A549 (cell line): ENCODE results near the gene CTXN1. TPM values are rescaled to one million over a fixed set of nuclear protein-coding genes. Genes with fewer than 3 reads are reported as not detected.

Source experiments
- ATAC-seq, 2 experiments: fragments of 200-7000 bp in 1 of 2; fragments of >200 bp in 1 of 2; cut with Nextera tagmentation in 1 of 2; cut with Tn5 transposase in 1 of 2; 3 replicates each; pipeline versions ENCODE4 v1.8.0 to v1.9.1; 2018 to 2020; ENCODE audit warnings: mild to moderate bottlenecking in 1 of 2, moderate library complexity in 1 of 2
- CTCF ChIA-PET: fragments of 300-600 bp; sonication (Branson Sonifier 250); formaldehyde crosslinking; extraction: SDS; loops from one replicate; lab custom pipeline; 2021; ENCODE audit warnings: antibody characterized with exemption, inconsistent platforms; lab: Yijun Ruan, JAX
- POLR2A ChIA-PET: fragments of 350-600 bp; formaldehyde crosslinking; extraction: SDS; loops from one replicate; lab custom pipeline; 2021; ENCODE audit warnings: antibody characterized with exemption, inconsistent platforms; lab: Yijun Ruan, JAX
- DNase-seq, 2 experiments: peaks; one replicate each; pipeline versions ENCODE4 v3.0.0 to v3.0.0-alpha.2; 2011 to 2016; ENCODE audit warnings: low read depth in 1 of 2, low spot score in 1 of 2
- FAIRE-seq: peaks from 2 replicates; lab custom pipeline; 2011; peaks lifted over from hg19 to GRCh38; lab: Jason Lieb, UNC
- H3K27ac ChIP-seq, 2 experiments: fragments of >200 bp; sonication (Bioruptor Twin); formaldehyde crosslinking; 3 replicates each; pipeline ENCODE4 v1.5.1; 2016 to 2017
- H3K4me1 ChIP-seq: fragments of >200 bp; sonication (Bioruptor Twin); formaldehyde crosslinking; 3 replicates; pipeline ENCODE4 v1.6.1; 2016
- H3K4me2 ChIP-seq: fragments of >200 bp; sonication (Bioruptor Twin); formaldehyde crosslinking; 3 replicates; pipeline ENCODE4 v1.6.1; 2016
- H3K4me3 ChIP-seq: fragments of >200 bp; sonication (Bioruptor Twin); formaldehyde crosslinking; 3 replicates; pipeline ENCODE4 v1.5.1; 2016
- H3K9me3 ChIP-seq: fragments of >200 bp; sonication (Bioruptor Twin); formaldehyde crosslinking; 3 replicates; pipeline ENCODE4 v1.6.1; 2016
- CBX2 ChIP-seq: fragments of 200-600 bp; sonication (generic); IDR thresholded peaks from 2 replicates; pipeline ENCODE4 v1.6.1; 2016; ENCODE audit warnings: low read depth, mild to moderate bottlenecking, borderline replicate concordance
- CBX8 ChIP-seq: fragments of 200-600 bp; sonication (generic); IDR thresholded peaks from 2 replicates; pipeline ENCODE4 v1.6.1; 2016
- EHF ChIP-seq: fragments of 250-450 bp; sonication (Bioruptor Pico); IDR thresholded peaks from 2 replicates; pipeline ENCODE4 v1.5.0; 2020; ENCODE audit warnings: mild to moderate bottlenecking
- EHMT2 ChIP-seq: fragments of 200-600 bp; sonication (generic); IDR thresholded peaks from 2 replicates; pipeline ENCODE4 v1.6.1; 2016; ENCODE audit warnings: antibody characterized with exemption, low read depth, mild to moderate bottlenecking, moderate library complexity
- ESRRA ChIP-seq: fragments of 150-350 bp; IDR thresholded peaks from 2 replicates; pipeline ENCODE4 v1.6.1; 2014; ENCODE audit warnings: mild to moderate bottlenecking, low read length, borderline replicate concordance
- HOXB5 ChIP-seq: fragments of 250-450 bp; sonication (Bioruptor Pico); IDR thresholded peaks from 2 replicates; pipeline ENCODE4 v1.5.0; 2020; ENCODE audit warnings: mild to moderate bottlenecking, moderate library complexity
- JUN ChIP-seq, 2 experiments: fragments of >200 bp; sonication (Bioruptor Twin); formaldehyde crosslinking; IDR thresholded peaks; 2 replicates in 1 of 2; 3 replicates in 1 of 2; pipeline ENCODE4 v1.6.1; 2016 to 2017
- KDM5A ChIP-seq: fragments of 200-600 bp; sonication (generic); IDR thresholded peaks from 2 replicates; pipeline ENCODE4 v1.6.1; 2016; ENCODE audit warnings: antibody characterized with exemption, mild to moderate bottlenecking
- MAZ ChIP-seq: fragments of 150-350 bp; IDR thresholded peaks from 2 replicates; pipeline ENCODE4 v1.6.1; 2014; ENCODE audit warnings: antibody characterized with exemption, low read depth, low read length, borderline replicate concordance
- MYC ChIP-seq: IDR thresholded peaks from 2 replicates; pipeline ENCODE4 v1.6.1; 2012; ENCODE audit warnings: mild to moderate bottlenecking, inconsistent platforms, low read length, improper control_type of control experiment, borderline replicate concordance
- NPAS2 ChIP-seq: fragments of 250-450 bp; sonication (Bioruptor Pico); IDR thresholded peaks from 2 replicates; pipeline ENCODE4 v1.8.0; 2022; ENCODE audit warnings: mild to moderate bottlenecking, moderate library complexity, borderline replicate concordance
- NR3C1 ChIP-seq: fragments of >200 bp; sonication (Bioruptor Twin); formaldehyde crosslinking; IDR thresholded peaks from 3 replicates; pipeline ENCODE4 v1.6.1; 2017
- PHF8 ChIP-seq: fragments of 200-600 bp; sonication (generic); IDR thresholded peaks from 2 replicates; pipeline ENCODE4 v1.6.1; 2016; ENCODE audit warnings: low read depth, mild to moderate bottlenecking, antibody characterized with exemption, moderate library complexity, borderline replicate concordance
- RAD21 ChIP-seq, 2 experiments: fragments of >200 bp in 1 of 2; sonication (Bioruptor Twin) in 1 of 2; formaldehyde crosslinking in 1 of 2; IDR thresholded peaks in 1 of 2; conservative IDR thresholded peaks in 1 of 2; 2 replicates in 1 of 2; 3 replicates in 1 of 2; pipeline ENCODE4 v1.6.1; 2012 to 2018; ENCODE audit warnings: inconsistent platforms in 1 of 2
- RCOR1 ChIP-seq: fragments of 150-350 bp; IDR thresholded peaks from 2 replicates; pipeline ENCODE4 v1.6.1; 2014; ENCODE audit warnings: antibody characterized with exemption, low read length, low read depth
- RNF2 ChIP-seq: fragments of 200-600 bp; sonication (generic); IDR thresholded peaks from 2 replicates; pipeline ENCODE4 v1.6.1; 2016; ENCODE audit warnings: low read depth, mild to moderate bottlenecking, antibody characterized with exemption, moderate library complexity, borderline replicate concordance
- TFCP2L1 ChIP-seq: fragments of 250-450 bp; sonication (Bioruptor Pico); IDR thresholded peaks from 2 replicates; pipeline ENCODE4 v1.5.0; 2021; ENCODE audit warnings: mild to moderate bottlenecking
- TP53 ChIP-seq: fragments of 250-450 bp; sonication (Bioruptor Pico); IDR thresholded peaks from 2 replicates; pipeline ENCODE4 v1.5.0; 2021; ENCODE audit warnings: mild to moderate bottlenecking, moderate library complexity
- ZFP36 ChIP-seq: fragments of 450-650 bp; IDR thresholded peaks from 2 replicates; pipeline ENCODE4 v1.6.1; 2014; ENCODE audit warnings: borderline replicate concordance; ENCODE audit not compliant: partially characterized antibody
- ZNF302 ChIP-seq: fragments of 250-450 bp; sonication (Bioruptor Pico); IDR thresholded peaks from 2 replicates; pipeline ENCODE4 v1.9.0; 2021; ENCODE audit warnings: inconsistent platforms, mild to moderate bottlenecking, moderate library complexity
- ZSCAN20 ChIP-seq: fragments of 250-450 bp; sonication (Bioruptor Pico); IDR thresholded peaks from 2 replicates; pipeline ENCODE4 v1.8.0; 2022; ENCODE audit warnings: mild to moderate bottlenecking, moderate library complexity
- WGBS: methylation state at CpG from one replicate; pipeline ENCODE4 v1.1.6; 2017; ENCODE audit errors: missing lambda C conversion rate; 5-methylcytosine and 5-hydroxymethylcytosine counted together
- polyA plus RNA-seq, 4 experiments: library from polyadenylated mRNA; depleted of rRNA in 3 of 4; stranded (reverse); fragments of >200 nt; fragmentation: RNase III in 1 of 4; extraction: RNeasy Plus Mini Kit Qiagen cat#74134 plus additional on column Dnase treatment in 1 of 4; gene quantifications; 2 replicates in 3 of 4; 3 replicates in 1 of 4; pipeline ENCODE4 v1.2.3, GENCODE V29; 2011 to 2017
- TF ChIP-seq, protein P1 (sequence below): IDR thresholded peaks from 2 replicates; pipeline ENCODE4 v1.6.1; 2012
- TF ChIP-seq, protein P2 (sequence below): IDR thresholded peaks from 2 replicates; pipeline ENCODE4 v1.6.1; 2012; ENCODE audit warnings: low read depth, borderline replicate concordance
- TF ChIP-seq, protein P3 (sequence below): fragments of 250-450 bp; sonication (Bioruptor Pico); IDR thresholded peaks from 2 replicates; pipeline ENCODE4 v1.5.0; 2020; ENCODE audit warnings: low read depth, mild to moderate bottlenecking, moderate library complexity
- TF ChIP-seq, protein P4 (sequence below): fragments of 450-650 bp; IDR thresholded peaks from 2 replicates; pipeline ENCODE4 v1.6.1; 2014; ENCODE audit warnings: antibody characterized with exemption

CTXN1 gene
- polyA plus RNA-seq, 2 of the 4 experiments (the other 2 are of a cell fraction) = 1.2 to 9.9 TPM

DNA sequence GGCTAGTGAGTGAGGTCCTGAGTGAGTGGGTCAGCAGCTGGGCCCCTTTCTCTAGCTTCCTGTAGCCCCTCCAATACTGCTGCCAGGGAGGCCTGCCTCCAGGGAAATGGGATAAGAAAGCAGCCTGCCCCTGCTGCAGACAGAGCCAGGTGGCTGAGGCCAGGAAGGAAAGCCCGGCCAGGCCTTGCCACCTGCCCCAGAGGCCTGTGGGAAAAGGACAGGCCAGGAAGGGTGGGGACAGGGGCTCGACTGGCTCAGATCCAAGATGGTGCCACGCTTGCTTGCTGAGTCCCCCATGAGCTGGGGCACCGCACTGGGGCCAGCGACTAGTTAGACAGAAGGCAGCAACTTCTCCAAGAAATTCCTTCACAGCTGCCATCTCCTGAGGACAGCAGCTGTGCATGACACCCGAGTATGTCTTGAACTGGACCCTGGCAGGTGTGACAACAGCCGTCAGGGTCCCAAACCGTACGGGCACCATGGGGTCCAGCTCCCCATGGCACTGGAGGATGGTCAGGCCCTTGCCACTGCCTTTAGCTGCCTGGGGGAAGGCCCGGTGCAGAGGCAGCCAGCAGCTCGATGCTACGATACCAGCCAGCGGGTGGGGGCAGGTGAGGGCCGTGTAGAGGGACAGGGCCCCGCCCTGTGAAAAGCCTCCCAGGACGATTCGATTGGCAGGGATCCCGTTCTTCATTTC lies 46.7 kb downstream of the CTXN1 start:
- no peak for FAIRE-seq
- TF ChIP-seq RCOR1 (no peak), CBX8 (no peak), PHF8 (no peak), RNF2 (no peak), TFCP2L1 (CRISPR knock-in tag) (no peak), HOXB5 (CRISPR knock-in tag) (no peak), RAD21 (conservative IDR thresholded peaks at IDR 0.05 in 1 of 2, IDR thresholded peaks at IDR 0.05 in 1 of 2) (no peak), NPAS2 (no peak), NR3C1 (no peak), JUN (IDR thresholded peaks at IDR 0.05) (no peak), CBX2 (no peak), KDM5A (no peak)
- TF ChIP-seq, protein P1, sequence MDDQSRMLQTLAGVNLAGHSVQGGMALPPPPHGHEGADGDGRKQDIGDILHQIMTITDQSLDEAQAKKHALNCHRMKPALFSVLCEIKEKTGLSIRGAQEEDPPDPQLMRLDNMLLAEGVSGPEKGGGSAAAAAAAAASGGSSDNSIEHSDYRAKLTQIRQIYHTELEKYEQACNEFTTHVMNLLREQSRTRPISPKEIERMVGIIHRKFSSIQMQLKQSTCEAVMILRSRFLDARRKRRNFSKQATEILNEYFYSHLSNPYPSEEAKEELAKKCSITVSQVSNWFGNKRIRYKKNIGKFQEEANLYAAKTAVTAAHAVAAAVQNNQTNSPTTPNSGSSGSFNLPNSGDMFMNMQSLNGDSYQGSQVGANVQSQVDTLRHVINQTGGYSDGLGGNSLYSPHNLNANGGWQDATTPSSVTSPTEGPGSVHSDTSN = no peak
- TF ChIP-seq, protein P2, sequence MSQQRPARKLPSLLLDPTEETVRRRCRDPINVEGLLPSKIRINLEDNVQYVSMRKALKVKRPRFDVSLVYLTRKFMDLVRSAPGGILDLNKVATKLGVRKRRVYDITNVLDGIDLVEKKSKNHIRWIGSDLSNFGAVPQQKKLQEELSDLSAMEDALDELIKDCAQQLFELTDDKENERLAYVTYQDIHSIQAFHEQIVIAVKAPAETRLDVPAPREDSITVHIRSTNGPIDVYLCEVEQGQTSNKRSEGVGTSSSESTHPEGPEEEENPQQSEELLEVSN = no peak
- TF ChIP-seq, protein P3, sequence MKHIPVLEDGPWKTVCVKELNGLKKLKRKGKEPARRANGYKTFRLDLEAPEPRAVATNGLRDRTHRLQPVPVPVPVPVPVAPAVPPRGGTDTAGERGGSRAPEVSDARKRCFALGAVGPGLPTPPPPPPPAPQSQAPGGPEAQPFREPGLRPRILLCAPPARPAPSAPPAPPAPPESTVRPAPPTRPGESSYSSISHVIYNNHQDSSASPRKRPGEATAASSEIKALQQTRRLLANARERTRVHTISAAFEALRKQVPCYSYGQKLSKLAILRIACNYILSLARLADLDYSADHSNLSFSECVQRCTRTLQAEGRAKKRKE (CRISPR knock-in tag) = no peak
- Histone ChIP-seq H3K4me2 (no peak overlapping the region), H3K9me3 (no peaks in the 10 kb centered on the region), H3K27ac (no peak overlapping the region), H3K4me1 (0 out of 3 replicates have a peak, but pooled peaks cover 3% of the 10 kb centered on the region), H3K4me3 (no peak overlapping the region)
- no peak for DNase-seq
- ChIA-PET POLR2A (no interaction called here), CTCF (interaction anchor here (2.8 kb wide), 1 partner anchor 10 kb away, joined by 11 read pairs; no protein-coding TSS in a partner anchor)
- ATAC-seq = peak; percentile 24 to 32; a peak in 2 of 6 replicates
- WGBS = 41% methylated on average over 5 of the region's 18 CpGs

DNA sequence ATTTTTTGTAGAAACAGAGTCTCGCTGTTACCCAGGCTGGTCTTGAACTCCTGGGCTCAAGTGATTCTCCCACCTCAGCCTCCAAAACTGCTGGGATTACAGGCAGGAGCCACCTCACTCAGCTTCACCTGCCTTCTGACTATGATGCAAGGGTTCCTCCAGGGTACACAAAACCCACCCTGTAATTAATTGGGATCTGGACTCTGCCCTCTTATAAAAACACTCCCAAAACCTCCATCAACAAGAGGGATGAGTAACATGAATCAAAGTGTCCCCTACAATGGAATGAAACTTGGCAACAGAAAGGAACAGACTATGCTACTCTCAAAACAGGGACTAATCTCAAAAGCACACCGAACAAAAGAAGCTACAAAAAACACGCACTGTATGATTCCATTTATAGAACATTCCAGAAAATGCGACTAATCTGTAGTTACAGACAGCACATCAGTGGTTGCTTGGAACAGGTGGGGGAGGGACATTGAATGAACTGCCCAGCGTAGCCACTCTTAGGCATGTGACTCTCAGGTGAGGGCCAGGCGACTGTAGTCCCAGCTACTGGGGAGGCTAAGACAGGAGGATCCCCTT lies 48.6 kb downstream of the CTXN1 start:
- POLR2A ChIA-PET = no interaction called here
- ATAC-seq (no peak), DNase-seq (no peak), FAIRE-seq (no peak)
- CTCF ChIA-PET = interaction anchor here (1.0 to 2.4 kb wide), 3 partner anchors 8 to 26 kb away, joined by 4 to 6 read pairs (median 5); partner anchors contain the start of gene MAP2K7
- WGBS = 60% methylated on average over 6 of the region's 6 CpGs
- Histone ChIP-seq H3K4me1 (peaks cover 11% of the 10 kb centered on the region; the same call in 2 of the 3 replicates), H3K4me3 (no peak overlapping the region), H3K27ac (no peak overlapping the region), H3K9me3 (no peaks in the 10 kb centered on the region), H3K4me2 (no peak overlapping the region)
- TF ChIP-seq MYC (no peak), TP53 (CRISPR knock-in tag) (no peak), ZSCAN20 (CRISPR knock-in tag) (no peak), ZFP36 (no peak), EHMT2 (no peak), TFCP2L1 (CRISPR knock-in tag) (no peak), ESRRA (no peak), ZNF302 (CRISPR knock-in tag) (no peak), EHF (no peak), MAZ (no peak)
- TF ChIP-seq, protein P2 = no peak
- TF ChIP-seq, protein P4, sequence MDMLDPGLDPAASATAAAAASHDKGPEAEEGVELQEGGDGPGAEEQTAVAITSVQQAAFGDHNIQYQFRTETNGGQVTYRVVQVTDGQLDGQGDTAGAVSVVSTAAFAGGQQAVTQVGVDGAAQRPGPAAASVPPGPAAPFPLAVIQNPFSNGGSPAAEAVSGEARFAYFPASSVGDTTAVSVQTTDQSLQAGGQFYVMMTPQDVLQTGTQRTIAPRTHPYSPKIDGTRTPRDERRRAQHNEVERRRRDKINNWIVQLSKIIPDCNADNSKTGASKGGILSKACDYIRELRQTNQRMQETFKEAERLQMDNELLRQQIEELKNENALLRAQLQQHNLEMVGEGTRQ = no peak
